ENCODE data around the gene DHRS7B.

GRCh38 chr17:21163101-21163500, 36.3 kb downstream of the DHRS7B start:
- TF ChIP-seq CTCF (IDR thresholded peaks at IDR 0.05) = no peak
- no peak for TF ChIP-seq EP300 (IDR thresholded peaks at IDR 0.05; ENCODE audit: low read depth)

Data from transverse colon (tissue), 3 donors.